ENCODE data around the gene RAD52.

RAD52 gene

GRCh38 chr12:863285-863684 lies 86.2 kb downstream of the RAD52 start:
- H3K4me3 ChIP-seq (replicated peaks; ENCODE audit: insufficient read depth, low read length): no peak overlapping the region
- TF ChIP-seq CTCF (IDR thresholded peaks at IDR 0.05; ENCODE audit: insufficient read depth, low read length) (no peak), POLR2AphosphoS5 (IDR thresholded peaks at IDR 0.05; ENCODE audit: low read depth) (no peak), GABPA (IDR thresholded peaks at IDR 0.05; ENCODE audit: low read depth) (no peak), REST (IDR thresholded peaks at IDR 0.05; ENCODE audit: insufficient replicate concordance, low read depth) (no peak), SPI1 (IDR thresholded peaks at IDR 0.05; ENCODE audit: borderline replicate concordance, low read depth) (no peak)
- H3K27me3 ChIP-seq (ENCODE audit: insufficient read depth, poor library complexity, severe bottlenecking): no peaks in the 10 kb centered on the region
- no peak overlapping the region for H3K27ac ChIP-seq (replicated peaks)
- DNase-seq (ENCODE audit: low read depth in 1 of 2, low spot score in 1 of 2): no peak

DNA sequence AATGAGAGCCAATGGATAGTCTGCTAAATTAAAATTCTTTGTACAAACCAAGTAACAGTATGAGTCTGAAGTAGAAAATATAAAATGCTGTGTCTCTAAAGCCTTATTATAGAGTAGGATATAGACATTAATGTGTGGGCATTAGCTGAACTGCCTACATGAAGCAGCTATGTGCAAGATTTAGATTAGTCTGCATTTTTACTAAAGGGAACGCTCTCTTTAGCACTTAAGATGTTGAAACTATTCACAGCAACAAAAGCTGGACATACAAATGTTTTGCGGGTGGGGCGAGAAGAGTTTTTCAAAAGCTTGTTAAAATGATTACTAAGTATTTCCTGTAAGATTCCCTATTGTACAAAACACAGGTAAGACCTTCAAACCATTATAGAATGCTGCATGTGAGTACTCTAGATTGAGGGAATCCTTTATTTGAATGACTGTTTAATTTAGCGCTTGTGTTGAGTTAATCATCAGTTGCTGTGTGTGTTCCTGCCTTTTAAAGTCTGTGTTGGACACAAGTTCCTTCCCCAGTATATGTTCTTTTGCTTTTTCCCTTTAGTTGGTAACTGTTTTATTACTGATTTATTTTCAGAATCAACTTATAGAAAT lies 87.1 kb downstream of the RAD52 start:
- Histone ChIP-seq H3K27me3 (ENCODE audit: insufficient read depth, poor library complexity, severe bottlenecking) (no peaks in the 10 kb centered on the region), H3K27ac (replicated peaks) (no peak overlapping the region), H3K4me3 (replicated peaks; ENCODE audit: insufficient read depth, low read length) (no peak overlapping the region)
- TF ChIP-seq POLR2AphosphoS5 (IDR thresholded peaks at IDR 0.05; ENCODE audit: low read depth) (no peak), CTCF (IDR thresholded peaks at IDR 0.05; ENCODE audit: insufficient read depth, low read length) (no peak), GABPA (IDR thresholded peaks at IDR 0.05; ENCODE audit: low read depth) (no peak), SPI1 (IDR thresholded peaks at IDR 0.05; ENCODE audit: borderline replicate concordance, low read depth) (no peak), REST (IDR thresholded peaks at IDR 0.05; ENCODE audit: insufficient replicate concordance, low read depth) (no peak)
- no peak for DNase-seq (ENCODE audit: low read depth in 1 of 2, low spot score in 1 of 2)

Data from HL-60 (cell line).